GM23338 (cell line): ENCODE data around the gene EPX. TPM values are rescaled to one million over a fixed set of nuclear protein-coding genes. Genes with fewer than 3 reads are reported as not detected.
A peak's percentile ranks its signal among the peaks of the same experiment; 100 is the strongest.

ENCODE experiments used
- ATAC-seq: fragments of 200-7000 bp; cut with Tn5 transposase; 3 replicates; pipeline ENCODE4 v1.9.1; 2020
- DNase-seq: peaks from one replicate; pipeline ENCODE4 v3.0.0-alpha.2; 2015; ENCODE audit warnings: low spot score
- H2AFZ ChIP-seq: fragments of 200-600 bp; sonication (generic); 2 replicates; pipeline ENCODE4 v1.8.0; 2016; ENCODE audit warnings: antibody characterized with exemption, mild to moderate bottlenecking, moderate library complexity
- H3F3A ChIP-seq: fragments of 200-600 bp; sonication (generic); replicated peaks from 2 replicates; pipeline ENCODE4 v1.8.0; 2017; ENCODE audit warnings: antibody characterized with exemption, mixed run types, low read depth
- H3K27ac ChIP-seq: fragments of 200-600 bp; sonication (generic); 2 replicates; pipeline ENCODE4 v1.6.1; 2016; ENCODE audit warnings: low read depth
- H3K27me3 ChIP-seq: fragments of 200-600 bp; sonication (generic); 2 replicates; pipeline ENCODE4 v1.8.0; 2016; ENCODE audit warnings: mild to moderate bottlenecking, mixed run types, moderate library complexity; ENCODE audit not compliant: insufficient read depth
- H3K36me3 ChIP-seq: fragments of 200-600 bp; sonication (generic); 2 replicates; pipeline ENCODE4 v1.8.0; 2016; ENCODE audit warnings: mild to moderate bottlenecking; ENCODE audit not compliant: insufficient read depth
- H3K4me1 ChIP-seq: fragments of 200-600 bp; sonication (generic); 2 replicates; pipeline ENCODE4 v1.8.0; 2016; ENCODE audit warnings: mild to moderate bottlenecking, moderate library complexity; ENCODE audit not compliant: insufficient read depth
- H3K4me2 ChIP-seq: fragments of 200-600 bp; sonication (generic); 2 replicates; pipeline ENCODE4 v1.7.1; 2017; ENCODE audit warnings: mixed run types
- H3K4me3 ChIP-seq: fragments of 200-600 bp; sonication (generic); 2 replicates; pipeline ENCODE4 v1.6.1; 2016; ENCODE audit warnings: mixed run types
- H3K79me2 ChIP-seq: fragments of 200-600 bp; sonication (generic); replicated peaks from 2 replicates; pipeline ENCODE4 v1.8.0; 2017; ENCODE audit warnings: mild to moderate bottlenecking; ENCODE audit not compliant: insufficient read depth
- H3K9me2 ChIP-seq: fragments of 200-600 bp; sonication (generic); 2 replicates; pipeline ENCODE4 v1.8.0; 2017; ENCODE audit not compliant: insufficient read depth
- H4K20me1 ChIP-seq: fragments of 200-600 bp; sonication (generic); replicated peaks from 2 replicates; pipeline ENCODE4 v1.8.0; 2017; ENCODE audit warnings: mild to moderate bottlenecking; ENCODE audit not compliant: insufficient read depth
- H3K27ac Mint-ChIP-seq: 2 replicates; pipeline ENCODE4 v1.8.0; 2020; ENCODE audit warnings: inconsistent platforms, mild to moderate bottlenecking, moderate library complexity, mixed read lengths
- H3K27me3 Mint-ChIP-seq: 3 replicates; pipeline ENCODE4 v1.8.0; 2022; ENCODE audit warnings: low read depth, mild to moderate bottlenecking, moderate library complexity, mixed read lengths, inconsistent platforms; ENCODE audit not compliant: insufficient read depth, poor library complexity
- H3K36me3 Mint-ChIP-seq: 3 replicates; pipeline ENCODE4 v1.8.0; 2021; ENCODE audit warnings: low read depth, mild to moderate bottlenecking, inconsistent platforms, moderate library complexity, mixed read lengths
- H3K4me1 Mint-ChIP-seq: 3 replicates; pipeline ENCODE4 v1.8.0; 2020; ENCODE audit warnings: mild to moderate bottlenecking, inconsistent platforms, mixed read lengths
- H3K4me3 Mint-ChIP-seq: 3 replicates; pipeline ENCODE4 v1.8.0; 2021; ENCODE audit warnings: moderate library complexity, mild to moderate bottlenecking, inconsistent platforms, mixed read lengths
- H3K9me3 Mint-ChIP-seq: 3 replicates; pipeline ENCODE4 v1.8.0; 2020; ENCODE audit warnings: moderate library complexity, mild to moderate bottlenecking, inconsistent platforms, mixed read lengths
- CREB1 ChIP-seq: fragments of 250-450 bp; sonication (Bioruptor Pico); IDR thresholded peaks from 2 replicates; pipeline ENCODE4 v1.5.0; 2020; ENCODE audit warnings: low read depth, mild to moderate bottlenecking, moderate library complexity
- CTCF ChIP-seq, 2 experiments: fragments of 200-600 bp in 1 of 2; sonication (generic) in 1 of 2; conservative IDR thresholded peaks; 2 replicates each; pipeline versions ENCODE4 v1.5.1 to v1.6.1; 2016 to 2017; ENCODE audit warnings: antibody characterized with exemption in 2 of 2, low read depth in 2 of 2, mild to moderate bottlenecking in 2 of 2, moderate library complexity in 1 of 2
- NANOG ChIP-seq: IDR thresholded peaks from 2 replicates; pipeline ENCODE4 v1.6.1; 2016; ENCODE audit warnings: antibody characterized with exemption, borderline replicate concordance
- POLR2AphosphoS5 ChIP-seq: IDR thresholded peaks from 2 replicates; pipeline ENCODE4 v1.6.1; 2016; ENCODE audit warnings: antibody characterized with exemption, low read depth
- REST ChIP-seq: IDR thresholded peaks from one replicate; pipeline ENCODE4 v1.6.1; 2018; ENCODE audit warnings: antibody characterized with exemption; ENCODE audit not compliant: unreplicated experiment
- STAT1 ChIP-seq: IDR thresholded peaks from one replicate; pipeline ENCODE4 v1.6.1; 2016; ENCODE audit warnings: antibody characterized with exemption; ENCODE audit not compliant: unreplicated experiment
- ZNF114 ChIP-seq: fragments of 250-450 bp; sonication (Bioruptor Pico); IDR thresholded peaks from 2 replicates; pipeline ENCODE4 v1.5.0; 2020; ENCODE audit warnings: mild to moderate bottlenecking, moderate library complexity
- ZNF331 ChIP-seq: fragments of 250-450 bp; sonication (Bioruptor Pico); IDR thresholded peaks from 2 replicates; pipeline ENCODE4 v1.5.0; 2020; ENCODE audit warnings: low read depth, mild to moderate bottlenecking, moderate library complexity
- ZNF462 ChIP-seq: fragments of 250-450 bp; sonication (Bioruptor Pico); IDR thresholded peaks from 2 replicates; pipeline ENCODE4 v1.5.0; 2020; ENCODE audit warnings: mild to moderate bottlenecking, moderate library complexity
- polyA plus RNA-seq: library from polyadenylated mRNA; unstranded; fragments of >200 nt; fragmentation: Nextera tagmentation; extraction: Ambion mirVana; gene quantifications from 2 replicates; pipeline ENCODE4 v1.2.1, GENCODE V29; 2016
- total RNA-seq: library from RNA; depleted of rRNA; stranded (reverse); fragments of >200 nt; shearing (Covaris generic); gene quantifications from 2 replicates; pipeline ENCODE4 v1.2.3, GENCODE V29; 2014

Gene EPX
- total and polyA plus RNA-seq, 2 experiments from 2014 or later = 0.10 TPM; not detected in 1

GRCh38 chr17:58236394-58236793, 43.9 kb downstream of the EPX start (continued):
- no peak for TF ChIP-seq POLR2AphosphoS5
- no peak for TF ChIP-seq NANOG
- no peak for TF ChIP-seq REST

DNA sequence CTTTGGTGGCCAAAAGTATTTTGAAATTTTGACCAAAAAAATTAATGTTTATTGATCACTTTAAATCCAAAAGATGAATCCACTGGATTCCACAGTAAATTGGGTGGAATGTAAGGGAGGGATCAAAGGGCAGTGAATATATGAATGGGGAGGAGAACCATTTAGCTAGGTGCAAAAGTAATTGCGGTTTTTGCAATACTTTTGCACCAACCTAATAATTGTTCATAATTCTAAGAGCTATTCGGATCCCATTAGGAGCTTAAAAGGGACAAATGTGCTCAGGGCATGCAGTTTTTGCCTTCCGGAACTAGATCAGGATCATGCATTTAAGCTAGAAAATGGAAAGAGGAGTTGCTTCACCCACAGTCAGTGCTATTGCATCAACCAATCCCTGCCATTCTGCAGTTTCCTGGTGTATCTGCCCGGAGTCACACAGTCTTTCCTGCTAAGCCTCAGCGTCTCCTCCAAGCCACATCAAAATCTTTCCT, 45.7 kb downstream of the EPX start, which contains the start of gene LPO:
Gene LPO, plus strand, starts transcription at position 438 of the 488 bp plus-strand sequence. CDS start 4,396 bp downstream, outside the sequence.
- no peak within 1 kb of the TSS for H3K4me3 Mint-ChIP-seq
- Histone ChIP-seq H3K36me3 (no peaks in the 10 kb centered on the region), H2AFZ (peak within 1 kb of the TSS; percentile 86; the same call in 1 of the 2 replicates), H3K9me2 (no peaks in the 10 kb centered on the region), H3K4me3 (no peak within 1 kb of the TSS), H3K27me3 (no peaks in the 10 kb centered on the region; the same call in 1 of the 2 replicates), H3K27ac (no peak within 1 kb of the TSS), H3K4me2 (no peak within 1 kb of the TSS), H3K79me2 (no peaks in the 10 kb centered on the region), H3F3A (no peaks in the 10 kb centered on the region), H3K4me1 (no peaks in the 10 kb centered on the region), H4K20me1 (no peaks in the 10 kb centered on the region)
- ATAC-seq (no peak), DNase-seq (no peak)
- H3K27ac Mint-ChIP-seq = no peak within 1 kb of the TSS
- H3K4me1 Mint-ChIP-seq = peaks cover 6% of the 10 kb centered on the region; the same call in 2 of the 3 replicates
- TF ChIP-seq CREB1 (CRISPR knock-in tag) (no peak), NANOG (no peak), STAT1 (no peak), CTCF (conservative IDR thresholded peaks at IDR 0.05; ENCODE audit: low read depth in 2 of 2) (no peak), REST (no peak), POLR2AphosphoS5 (no peak), ZNF462 (CRISPR knock-in tag) (no peak), ZNF331 (no peak), ZNF114 (CRISPR knock-in tag) (no peak)
- peaks cover 5% of the 10 kb centered on the region for H3K27me3 Mint-ChIP-seq
- H3K36me3 Mint-ChIP-seq = no peaks in the 10 kb centered on the region; the same call in 2 of the 3 replicates
- H3K9me3 Mint-ChIP-seq = no peaks in the 10 kb centered on the region
